H9 (cell line): ENCODE results near the gene TFDP3. TPM values are rescaled to one million over a fixed set of nuclear protein-coding genes. Genes with fewer than 3 reads are reported as not detected.

Experiments used
- DNase-seq: peaks from one replicate; pipeline ENCODE4 v3.0.0-alpha.2; 2017
- H2AFZ ChIP-seq: one replicate; pipeline ENCODE4 v1.6.1; 2013; ENCODE audit warnings: mild to moderate bottlenecking, low read length, control low read depth, moderate library complexity
- H2AK5ac ChIP-seq: 2 replicates; pipeline ENCODE4 v1.6.1; 2013; ENCODE audit warnings: low read length, control low read depth, mixed read lengths; ENCODE audit not compliant: insufficient read length
- H2BK120ac ChIP-seq: one replicate; pipeline ENCODE4 v1.6.1; 2013; ENCODE audit warnings: low read depth, mild to moderate bottlenecking, low read length, control low read depth, inconsistent platforms; ENCODE audit not compliant: poor library complexity, severe bottlenecking
- H2BK12ac ChIP-seq: 2 replicates; pipeline ENCODE4 v1.6.1; 2013; ENCODE audit warnings: low read length, control low read depth, mixed read lengths, low read depth; ENCODE audit not compliant: insufficient read length
- H2BK15ac ChIP-seq: 2 replicates; pipeline ENCODE4 v1.6.1; 2013; ENCODE audit warnings: low read depth, low read length, control low read depth
- H2BK20ac ChIP-seq: one replicate; pipeline ENCODE4 v1.6.1; 2013; ENCODE audit warnings: low read depth, mild to moderate bottlenecking, low read length, control low read depth, inconsistent platforms; ENCODE audit not compliant: poor library complexity, severe bottlenecking
- H2BK5ac ChIP-seq: 2 replicates; pipeline ENCODE4 v1.6.1; 2013; ENCODE audit warnings: low read length, control low read depth, mixed read lengths; ENCODE audit not compliant: insufficient read length
- H3K14ac ChIP-seq: 2 replicates; pipeline ENCODE4 v1.6.1; 2013; ENCODE audit warnings: low read length, control low read depth; ENCODE audit not compliant: insufficient read depth
- H3K18ac ChIP-seq: 2 replicates; pipeline ENCODE4 v1.6.1; 2013; ENCODE audit warnings: low read depth, mild to moderate bottlenecking, mixed read lengths, low read length, control low read depth; ENCODE audit not compliant: insufficient read length
- H3K23ac ChIP-seq: 2 replicates; pipeline ENCODE4 v1.6.1; 2013; ENCODE audit warnings: low read length, control low read depth, mixed read lengths, low read depth; ENCODE audit not compliant: insufficient read length
- H3K23me2 ChIP-seq: 2 replicates; pipeline ENCODE4 v1.6.1; 2013; ENCODE audit warnings: low read depth, mild to moderate bottlenecking, mixed read lengths, low read length, control low read depth; ENCODE audit not compliant: insufficient read length, poor library complexity, severe bottlenecking
- H3K27ac ChIP-seq: 2 replicates; pipeline ENCODE4 v1.5.1; 2013; ENCODE audit warnings: low read length, control low read depth, mixed read lengths, low read depth; ENCODE audit not compliant: insufficient read length
- H3K27me3 ChIP-seq: 2 replicates; pipeline ENCODE4 v1.6.1; 2013; ENCODE audit warnings: low read length, control low read depth, inconsistent platforms; ENCODE audit not compliant: insufficient read depth
- H3K4ac ChIP-seq: 2 replicates; pipeline ENCODE4 v1.6.1; 2013; ENCODE audit warnings: low read depth, mild to moderate bottlenecking, control low read depth, inconsistent platforms, low read length, moderate library complexity
- H3K4me1 ChIP-seq: 2 replicates; pipeline ENCODE4 v1.6.1; 2013; ENCODE audit warnings: low read length, control low read depth, inconsistent platforms; ENCODE audit not compliant: insufficient read depth
- H3K4me2 ChIP-seq: 2 replicates; pipeline ENCODE4 v1.6.1; 2013; ENCODE audit warnings: low read length, control low read depth, mixed read lengths; ENCODE audit not compliant: insufficient read length, insufficient read depth
- H3K56ac ChIP-seq: 2 replicates; pipeline ENCODE4 v1.6.1; 2013; ENCODE audit warnings: low read depth, mild to moderate bottlenecking, mixed read lengths, low read length, control low read depth; ENCODE audit not compliant: insufficient read length
- H3K79me1 ChIP-seq: 2 replicates; pipeline ENCODE4 v1.6.1; 2013; ENCODE audit warnings: low read depth, mild to moderate bottlenecking, moderate library complexity, low read length, control low read depth, inconsistent platforms; ENCODE audit not compliant: insufficient read depth, poor library complexity, severe bottlenecking
- H3K79me2 ChIP-seq: 2 replicates; pipeline ENCODE4 v1.6.1; 2013; ENCODE audit warnings: low read length, control low read depth, inconsistent platforms; ENCODE audit not compliant: insufficient read depth
- H3K9ac ChIP-seq: 2 replicates; pipeline ENCODE4 v1.6.1; 2013; ENCODE audit warnings: low read length, control low read depth, mixed read lengths; ENCODE audit not compliant: insufficient read length; ENCODE audit errors: extremely low read depth
- H3K9me3 ChIP-seq: one replicate; pipeline ENCODE4 v1.6.1; 2013; ENCODE audit warnings: low read depth, low read length, inconsistent platforms; ENCODE audit not compliant: control insufficient read depth
- H3T11ph ChIP-seq: one replicate; pipeline ENCODE4 v1.6.1; 2013; ENCODE audit warnings: mild to moderate bottlenecking, low read length, control low read depth, inconsistent platforms
- H4K20me1 ChIP-seq: one replicate; pipeline ENCODE4 v1.6.1; 2013; ENCODE audit not compliant: control insufficient read depth, insufficient read length, insufficient read depth
- H4K5ac ChIP-seq: 2 replicates; pipeline ENCODE4 v1.6.1; 2013; ENCODE audit warnings: low read depth, mild to moderate bottlenecking, mixed read lengths, low read length, control low read depth; ENCODE audit not compliant: insufficient read length
- H4K8ac ChIP-seq: replicated peaks from 2 replicates; pipeline ENCODE4 v1.6.1; 2013; ENCODE audit warnings: low read length, control low read depth, mixed read lengths, low read depth; ENCODE audit not compliant: insufficient read length
- H4K91ac ChIP-seq: 2 replicates; pipeline ENCODE4 v1.6.1; 2013; ENCODE audit warnings: low read depth, mild to moderate bottlenecking, moderate library complexity, mixed read lengths, low read length, control low read depth; ENCODE audit not compliant: insufficient read length
- H3K27ac Mint-ChIP-seq, 3 experiments: 2 replicates in 2 of 3; 3 replicates in 1 of 3; pipeline ENCODE4 v1.8.0; 2020 to 2021; ENCODE audit warnings: mixed read lengths in 3 of 3, mild to moderate bottlenecking in 1 of 3, moderate library complexity in 1 of 3
- H3K27me3 Mint-ChIP-seq: 2 replicates; pipeline ENCODE4 v1.8.0; 2021; ENCODE audit warnings: low read depth, mild to moderate bottlenecking, moderate library complexity, mixed read lengths
- H3K36me3 Mint-ChIP-seq, 3 experiments: 2 replicates in 2 of 3; 3 replicates in 1 of 3; pipeline ENCODE4 v1.8.0; 2020 to 2021; ENCODE audit warnings: low read depth in 3 of 3, mixed read lengths in 3 of 3; ENCODE audit not compliant: insufficient read depth in 1 of 3
- H3K4me1 Mint-ChIP-seq, 2 experiments: 2 replicates each; pipeline ENCODE4 v1.8.0; 2020; ENCODE audit warnings: mixed read lengths in 2 of 2
- H3K4me3 Mint-ChIP-seq, 2 experiments: 2 replicates in 1 of 2; 3 replicates in 1 of 2; pipeline ENCODE4 v1.8.0; 2020 to 2021; ENCODE audit warnings: mild to moderate bottlenecking in 2 of 2, mixed read lengths in 2 of 2, moderate library complexity in 1 of 2
- H3K9me3 Mint-ChIP-seq, 2 experiments: 2 replicates in 1 of 2; 3 replicates in 1 of 2; pipeline ENCODE4 v1.8.0; 2020; ENCODE audit warnings: mild to moderate bottlenecking in 2 of 2, mixed read lengths in 2 of 2, moderate library complexity in 1 of 2
- WGBS: extraction: QIAGEN DNeasy Blood & Tissue Kit; methylation state at CpG from one replicate; pipeline ENCODE4 v1.1.7; 2013; ENCODE audit warnings: missing lambda C conversion rate, low lambda C conversion rate, mixed read lengths; ENCODE audit not compliant: insufficient read length; ENCODE audit errors: extremely low coverage; 5-methylcytosine and 5-hydroxymethylcytosine counted together
- total RNA-seq: library from RNA; stranded (reverse); gene quantifications from 2 replicates; pipeline ENCODE4 v1.2.1, GENCODE V29; 2021
- TF ChIP-seq, protein P1 (sequence below): fragments of 200-600 bp; sonication (generic); conservative IDR thresholded peaks from 3 replicates; pipeline ENCODE4 v1.8.0; 2021; ENCODE audit warnings: antibody characterized with exemption, mild to moderate bottlenecking

The TFDP3 gene
- total RNA-seq, 1 experiment from 2014 or later, result not detected

DNA sequence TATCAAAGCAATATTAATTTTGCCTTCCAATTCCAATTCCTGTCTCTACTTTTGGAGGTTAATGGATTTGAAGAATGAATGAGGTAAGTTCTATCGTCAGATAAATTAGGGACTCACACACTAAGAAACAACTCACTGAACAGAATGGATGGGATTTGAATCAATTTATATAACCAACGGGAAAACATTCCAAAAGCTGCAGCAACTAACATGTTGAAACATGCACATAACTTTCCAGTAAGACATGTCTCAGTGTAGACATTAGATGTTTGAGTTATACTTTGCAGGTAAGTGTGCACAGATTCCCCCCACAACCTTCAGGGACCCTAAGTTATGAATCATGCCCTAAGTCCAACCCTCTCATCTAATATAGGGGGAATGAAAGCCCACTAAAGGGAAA, 34.3 kb downstream of the TFDP3 start:
- Histone ChIP-seq H4K8ac (no peak overlapping the region), H3K9ac (no peak overlapping the region), H3K27ac (no peak overlapping the region), H3K23ac (no peak overlapping the region), H3K56ac (no peak overlapping the region), H4K91ac (no peak overlapping the region), H2AFZ (no peak overlapping the region), H3K4ac (no peak overlapping the region), H2BK20ac (no peak overlapping the region), H3K14ac (no peak overlapping the region), H3K27me3 (no peaks in the 10 kb centered on the region), H3K23me2 (no peaks in the 10 kb centered on the region), H3K79me1 (no peaks in the 10 kb centered on the region), H3K9me3 (no peaks in the 10 kb centered on the region), H2BK120ac (no peak overlapping the region), H3T11ph (no peak overlapping the region), H3K4me2 (no peak overlapping the region), H3K18ac (no peak overlapping the region), H4K5ac (no peak overlapping the region), H3K4me1 (peaks cover 3% of the 10 kb centered on the region; the same call in 1 of the 2 replicates), H2BK15ac (no peak overlapping the region), H2BK5ac (no peak overlapping the region), H2AK5ac (no peak overlapping the region), H2BK12ac (no peak overlapping the region), H3K79me2 (no peaks in the 10 kb centered on the region), H4K20me1 (no peaks in the 10 kb centered on the region)
- Mint-ChIP-seq H3K4me3 (no peak overlapping the region), H3K9me3 (peaks cover 0 to 2% of the 10 kb centered on the region in 2 experiments; a peak in 1 of 5 replicates), H3K4me1 (peaks cover 6 to 19% of the 10 kb centered on the region in 2 experiments), H3K27ac (no peak overlapping the region), H3K36me3 (no peaks in the 10 kb centered on the region), H3K27me3 (no peaks in the 10 kb centered on the region; the same call in 1 of the 2 replicates)
- DNase-seq, result no peak
- no CpG with 5 or more reads among the region's 2 CpGs for WGBS
- TF ChIP-seq, protein P1, sequence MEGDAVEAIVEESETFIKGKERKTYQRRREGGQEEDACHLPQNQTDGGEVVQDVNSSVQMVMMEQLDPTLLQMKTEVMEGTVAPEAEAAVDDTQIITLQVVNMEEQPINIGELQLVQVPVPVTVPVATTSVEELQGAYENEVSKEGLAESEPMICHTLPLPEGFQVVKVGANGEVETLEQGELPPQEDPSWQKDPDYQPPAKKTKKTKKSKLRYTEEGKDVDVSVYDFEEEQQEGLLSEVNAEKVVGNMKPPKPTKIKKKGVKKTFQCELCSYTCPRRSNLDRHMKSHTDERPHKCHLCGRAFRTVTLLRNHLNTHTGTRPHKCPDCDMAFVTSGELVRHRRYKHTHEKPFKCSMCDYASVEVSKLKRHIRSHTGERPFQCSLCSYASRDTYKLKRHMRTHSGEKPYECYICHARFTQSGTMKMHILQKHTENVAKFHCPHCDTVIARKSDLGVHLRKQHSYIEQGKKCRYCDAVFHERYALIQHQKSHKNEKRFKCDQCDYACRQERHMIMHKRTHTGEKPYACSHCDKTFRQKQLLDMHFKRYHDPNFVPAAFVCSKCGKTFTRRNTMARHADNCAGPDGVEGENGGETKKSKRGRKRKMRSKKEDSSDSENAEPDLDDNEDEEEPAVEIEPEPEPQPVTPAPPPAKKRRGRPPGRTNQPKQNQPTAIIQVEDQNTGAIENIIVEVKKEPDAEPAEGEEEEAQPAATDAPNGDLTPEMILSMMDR, result no peak
